ENCODE measurements around the gene ARHGAP19. TPM values are rescaled to one million over a fixed set of nuclear protein-coding genes. Genes with fewer than 3 reads are reported as not detected.

Gene ARHGAP19
- total and polyA plus RNA-seq, 2 donors (not counting 3 experiments of a cell fraction or from before 2014, with no cell fraction given), result 6.8 to 20.0 TPM

- Histone ChIP-seq H3K4me2 (ENCODE audit: insufficient read depth, low read length) (no peak overlapping the region), H3K27me3 (ENCODE audit: control insufficient read depth in 2 of 2, insufficient read depth in 2 of 2, low read length in 2 of 2) (no peaks in the 10 kb centered on the region), H3K27ac (ENCODE audit: insufficient read depth, low read depth, low read length) (no peak overlapping the region), H2AFZ (ENCODE audit: low read depth, low read length) (no peak overlapping the region), H4K20me1 (replicated peaks; ENCODE audit: control insufficient read depth, extremely low read depth, insufficient read depth, low read length) (no peaks in the 10 kb centered on the region), H3K79me2 (ENCODE audit: control insufficient read depth, insufficient read depth, low read length) (no peaks in the 10 kb centered on the region), H3K9me3 (replicated peaks; ENCODE audit: control insufficient read depth, insufficient read depth, low read length) (no peaks in the 10 kb centered on the region), H3K9ac (replicated peaks; ENCODE audit: extremely low read depth, insufficient read depth, low read length) (no peak overlapping the region), H3K36me3 (ENCODE audit: control insufficient read depth in 2 of 2, extremely low read depth in 1 of 2, insufficient read depth in 2 of 2, low read length in 2 of 2) (no peaks in the 10 kb centered on the region), H3K4me1 (ENCODE audit: control insufficient read depth, extremely low read depth, insufficient read depth, low read length) (no peaks in the 10 kb centered on the region), H3K4me3 (replicated peaks in 1 of 3; ENCODE audit: insufficient read depth in 1 of 3, low read depth in 1 of 3, low read length in 3 of 3) (no peak overlapping the region), H3K9me1 (replicated peaks; ENCODE audit: control insufficient read depth, extremely low read depth, insufficient read depth, low read length) (no peaks in the 10 kb centered on the region)
- TF ChIP-seq GATA2 (IDR thresholded peaks at IDR 0.05; ENCODE audit: insufficient read depth, insufficient read length, low read depth, low read length) (no peak), POLR2A (IDR thresholded peaks at IDR 0.05; ENCODE audit: low read depth, low read length) (no peak), EZH2 (IDR thresholded peaks at IDR 0.05; ENCODE audit: borderline replicate concordance, low read depth, low read length, severe bottlenecking) (no peak), FOS (IDR thresholded peaks at IDR 0.05; ENCODE audit: borderline replicate concordance, insufficient read depth, low read length) (no peak), MAX (IDR thresholded peaks at IDR 0.05; ENCODE audit: insufficient read depth, insufficient read length) (no peak), JUN (IDR thresholded peaks at IDR 0.05; ENCODE audit: borderline replicate concordance, insufficient read depth, insufficient read length, low read depth) (no peak), POLR2AphosphoS5 (IDR thresholded peaks at IDR 0.05; ENCODE audit: insufficient read depth, low read depth, low read length) (no peak), CTCF (IDR thresholded peaks at IDR 0.05; ENCODE audit: extremely low read depth in 1 of 2, insufficient read depth in 1 of 2, low read depth in 1 of 2, low read length in 2 of 2) (no peak), MYC (IDR thresholded peaks at IDR 0.05; ENCODE audit: low read depth, low read length) (no peak)
- no TSS peak for BruUV-seq (replicated peaks)
- POLR2A ChIA-PET, result no interaction called here
- CTCF ChIA-PET, result interaction anchor here (1.0 kb wide), 1 partner anchor 40 kb away, joined by 4 read pairs; no protein-coding TSS in a partner anchor
- FAIRE-seq (no peak), DNase-seq (ENCODE audit: low read depth, low spot score) (no peak)
- dilution Hi-C loops (cut with MboI; ENCODE audit: extremely low pct_ligation_motif_present, low sequenced_read_pairs), result no loop called here
- intact Hi-C loops (cut with micrococcal nuclease), result no loop called here
Measured at GRCh38 chr10:97312897-97313296, 20.5 kb upstream of the ARHGAP19 start.

Data from endothelial cell of umbilical vein (primary cell).